ENCODE results near the gene WNT10A. TPM values are rescaled to one million over a fixed set of nuclear protein-coding genes. Genes with fewer than 3 reads are reported as not detected.

The WNT10A gene
- total RNA-seq, 1 experiment from 2014 or later: 1.5 TPM

DNA sequence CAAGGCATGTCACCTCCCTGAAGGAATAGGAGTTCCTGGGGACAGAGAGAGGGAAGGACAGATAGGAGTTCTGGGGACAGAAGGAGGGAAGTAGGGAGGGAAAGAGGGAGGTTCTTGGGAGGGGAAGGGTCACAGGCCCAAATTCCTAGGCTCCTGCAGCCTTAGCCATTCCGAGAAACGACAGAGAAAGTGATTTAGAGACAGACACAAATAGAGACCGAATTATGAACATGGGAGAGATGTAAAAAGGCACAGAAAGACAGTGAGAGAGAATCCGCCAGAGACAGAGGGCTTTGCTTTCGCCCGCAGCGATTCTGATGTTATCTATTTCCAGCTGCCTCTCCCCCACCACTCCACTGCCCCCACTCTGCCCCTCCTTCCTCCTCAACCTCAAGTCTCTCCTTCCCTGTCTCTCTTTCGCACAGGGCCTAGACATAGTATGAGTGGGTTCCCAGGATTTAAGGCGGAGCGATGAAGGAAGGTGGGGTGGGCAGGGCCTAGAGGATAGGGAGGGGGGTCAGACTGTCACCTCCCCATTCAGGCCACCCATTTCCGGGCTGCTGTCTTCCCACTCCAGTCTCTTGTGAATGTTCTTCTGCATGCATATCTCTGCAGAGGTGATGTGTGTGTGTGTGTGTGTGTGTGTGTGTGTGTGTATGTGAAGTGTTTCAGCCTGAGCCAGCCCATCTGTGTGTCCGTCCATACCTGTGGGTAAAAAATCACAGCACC is 24.3 kb upstream of the WNT10A start:
- Histone ChIP-seq H3K4me3 (replicated peaks in 1 of 2; ENCODE audit: low read depth in 1 of 2, low read length in 2 of 2) (no peak overlapping the region), H3K79me2 (ENCODE audit: insufficient read depth, low read length) (no peaks in the 10 kb centered on the region), H3K9me2 (ENCODE audit: insufficient read depth) (no peaks in the 10 kb centered on the region), H2AFZ (ENCODE audit: low read depth, low read length, poor library complexity, severe bottlenecking) (no peak overlapping the region), H3K9me3 (ENCODE audit: control insufficient read depth in 1 of 2, insufficient read depth in 1 of 2, low read depth in 1 of 2, low read length in 2 of 2) (no peaks in the 10 kb centered on the region), H3K9ac (ENCODE audit: low read length) (no peak overlapping the region), H3K4me2 (ENCODE audit: low read length) (no peak overlapping the region), H4K20me1 (ENCODE audit: insufficient read depth) (no peaks in the 10 kb centered on the region), H3K36me3 (ENCODE audit: control insufficient read depth in 1 of 2, insufficient read depth in 2 of 2, low read length in 2 of 2) (no peaks in the 10 kb centered on the region), H3K27me3 (ENCODE audit: insufficient read depth, low read length) (peaks cover 13% of the 10 kb centered on the region; the same call in 1 of the 2 replicates), H3K4me1 (ENCODE audit: control insufficient read depth in 1 of 2, insufficient read depth in 2 of 2, low read length in 2 of 2) (peaks cover 23 to 50% of the 10 kb centered on the region in 2 experiments), H3K27ac (ENCODE audit: low read depth, low read length) (no peak overlapping the region)
- TF ChIP-seq, protein P1, sequence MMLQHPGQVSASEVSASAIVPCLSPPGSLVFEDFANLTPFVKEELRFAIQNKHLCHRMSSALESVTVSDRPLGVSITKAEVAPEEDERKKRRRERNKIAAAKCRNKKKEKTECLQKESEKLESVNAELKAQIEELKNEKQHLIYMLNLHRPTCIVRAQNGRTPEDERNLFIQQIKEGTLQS (IDR thresholded peaks at IDR 0.05): no peak
- TF ChIP-seq SRF (IDR thresholded peaks at IDR 0.05; ENCODE audit: low read depth) (no peak), ZFX (IDR thresholded peaks at IDR 0.05) (no peak), POLR2A (IDR thresholded peaks at IDR 0.05; ENCODE audit: borderline replicate concordance, extremely low read depth, insufficient read depth, insufficient read length) (no peak), EZH2 (IDR thresholded peaks at IDR 0.05) (no peak), SP1 (IDR thresholded peaks at IDR 0.05; ENCODE audit: low read depth) (no peak), ELF1 (IDR thresholded peaks at IDR 0.05; ENCODE audit: borderline replicate concordance, low read depth) (no peak), RAD21 (IDR thresholded peaks at IDR 0.05; ENCODE audit: low read depth) (no peak)
- TF ChIP-seq, protein P2, sequence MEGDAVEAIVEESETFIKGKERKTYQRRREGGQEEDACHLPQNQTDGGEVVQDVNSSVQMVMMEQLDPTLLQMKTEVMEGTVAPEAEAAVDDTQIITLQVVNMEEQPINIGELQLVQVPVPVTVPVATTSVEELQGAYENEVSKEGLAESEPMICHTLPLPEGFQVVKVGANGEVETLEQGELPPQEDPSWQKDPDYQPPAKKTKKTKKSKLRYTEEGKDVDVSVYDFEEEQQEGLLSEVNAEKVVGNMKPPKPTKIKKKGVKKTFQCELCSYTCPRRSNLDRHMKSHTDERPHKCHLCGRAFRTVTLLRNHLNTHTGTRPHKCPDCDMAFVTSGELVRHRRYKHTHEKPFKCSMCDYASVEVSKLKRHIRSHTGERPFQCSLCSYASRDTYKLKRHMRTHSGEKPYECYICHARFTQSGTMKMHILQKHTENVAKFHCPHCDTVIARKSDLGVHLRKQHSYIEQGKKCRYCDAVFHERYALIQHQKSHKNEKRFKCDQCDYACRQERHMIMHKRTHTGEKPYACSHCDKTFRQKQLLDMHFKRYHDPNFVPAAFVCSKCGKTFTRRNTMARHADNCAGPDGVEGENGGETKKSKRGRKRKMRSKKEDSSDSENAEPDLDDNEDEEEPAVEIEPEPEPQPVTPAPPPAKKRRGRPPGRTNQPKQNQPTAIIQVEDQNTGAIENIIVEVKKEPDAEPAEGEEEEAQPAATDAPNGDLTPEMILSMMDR (IDR thresholded peaks at IDR 0.05 in 2 of 3, conservative IDR thresholded peaks at IDR 0.05 in 1 of 3; ENCODE audit: borderline replicate concordance in 1 of 3, insufficient read depth in 1 of 3, low read depth in 2 of 3, low read length in 2 of 3): no peak
- TF ChIP-seq, protein P3, sequence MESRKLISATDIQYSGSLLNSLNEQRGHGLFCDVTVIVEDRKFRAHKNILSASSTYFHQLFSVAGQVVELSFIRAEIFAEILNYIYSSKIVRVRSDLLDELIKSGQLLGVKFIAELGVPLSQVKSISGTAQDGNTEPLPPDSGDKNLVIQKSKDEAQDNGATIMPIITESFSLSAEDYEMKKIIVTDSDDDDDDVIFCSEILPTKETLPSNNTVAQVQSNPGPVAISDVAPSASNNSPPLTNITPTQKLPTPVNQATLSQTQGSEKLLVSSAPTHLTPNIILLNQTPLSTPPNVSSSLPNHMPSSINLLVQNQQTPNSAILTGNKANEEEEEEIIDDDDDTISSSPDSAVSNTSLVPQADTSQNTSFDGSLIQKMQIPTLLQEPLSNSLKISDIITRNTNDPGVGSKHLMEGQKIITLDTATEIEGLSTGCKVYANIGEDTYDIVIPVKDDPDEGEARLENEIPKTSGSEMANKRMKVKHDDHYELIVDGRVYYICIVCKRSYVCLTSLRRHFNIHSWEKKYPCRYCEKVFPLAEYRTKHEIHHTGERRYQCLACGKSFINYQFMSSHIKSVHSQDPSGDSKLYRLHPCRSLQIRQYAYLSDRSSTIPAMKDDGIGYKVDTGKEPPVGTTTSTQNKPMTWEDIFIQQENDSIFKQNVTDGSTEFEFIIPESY (IDR thresholded peaks at IDR 0.05; ENCODE audit: extremely low read depth, insufficient replicate concordance, low read length): no peak
- no TSS peak for BruUV-seq (replicated peaks)
- ATAC-seq (no peak), DNase-seq (ENCODE audit: low read depth, low spot score) (no peak)
- intact Hi-C loops (cut with micrococcal nuclease): no loop called here
- ChIA-PET RAD21 (ENCODE audit: low non-redundant PET in 1 of 2, low total read pairs in 2 of 2, uncharacterized antibody in 2 of 2, unreplicated experiment in 2 of 2) (no interaction called here), POLR2A (no interaction called here), CTCF (interaction anchor here (0.5 to 0.9 kb wide), 2 partner anchors 218 to 298 kb away, joined by 3 read pairs; no protein-coding TSS in a partner anchor)
